NCI-H82 (cell line): ENCODE data around the gene FOXN3.
"Not testable (repeated sequence)": the region's sequence is repeated elsewhere in the genome, so short reads cannot be mapped to it uniquely, and the experiment has no call there.

Experiments used
- DNase-seq: peaks from one replicate; lab custom pipeline; 2025; lab: John Stamatoyannopoulos, UW

Gene FOXN3

DNA sequence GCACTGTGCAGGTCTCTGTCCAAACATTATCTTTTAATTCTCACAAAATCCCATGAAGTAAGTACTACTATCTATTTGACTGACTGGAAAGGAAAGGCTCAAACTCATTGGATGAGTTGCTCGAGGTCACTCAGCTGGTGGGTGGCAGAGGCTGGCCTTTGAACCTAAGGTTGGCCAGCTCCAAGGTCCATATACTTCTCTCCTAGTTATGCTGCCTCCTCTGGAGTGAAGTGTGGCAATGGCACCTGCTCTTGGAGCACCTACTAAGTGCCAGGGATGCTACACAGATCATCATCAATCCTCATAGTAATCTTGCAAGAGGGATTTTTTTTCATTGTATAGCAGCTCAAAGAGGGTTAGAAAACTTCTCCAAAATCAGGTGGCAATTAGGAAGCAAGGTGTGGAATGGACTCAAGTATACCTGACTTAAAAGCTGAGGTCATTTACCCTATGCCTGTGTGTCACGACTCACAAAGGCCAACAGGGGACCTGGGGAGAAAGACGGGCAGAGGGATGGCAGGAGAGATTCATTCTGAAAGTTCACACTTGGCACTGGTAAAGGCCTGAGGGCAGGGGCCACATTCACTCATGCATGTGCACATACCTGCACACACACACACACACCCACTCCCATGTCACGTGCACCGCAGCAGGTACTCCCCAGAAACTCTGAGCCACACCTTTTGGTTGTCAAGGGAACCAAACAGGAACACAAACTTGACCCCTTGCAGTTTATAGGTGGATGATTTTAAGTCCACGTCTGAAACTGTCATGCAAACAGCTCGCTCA lies 146.4 kb downstream of the FOXN3 start:
- DNase-seq: no peak

DNA sequence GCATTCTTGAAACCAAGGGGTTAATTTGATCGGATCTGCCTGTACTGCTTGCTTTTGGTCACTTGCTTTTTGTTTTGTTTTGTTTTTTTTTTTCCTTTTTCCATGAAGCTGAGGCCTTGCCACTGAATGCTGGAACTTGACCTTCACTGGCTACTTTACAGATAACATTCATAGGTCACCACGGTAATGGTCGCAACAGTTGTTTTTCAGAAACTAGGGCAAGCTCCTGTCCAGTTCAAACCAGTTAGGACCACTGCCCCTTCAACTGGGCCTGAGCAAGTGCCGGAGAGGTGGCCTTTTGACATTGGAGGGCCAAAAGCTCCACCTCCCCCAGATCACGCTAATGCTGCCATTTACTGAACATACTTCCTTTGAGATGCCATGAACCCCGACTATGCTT lies 147.6 kb downstream of the FOXN3 start:
- no peak for DNase-seq

DNA sequence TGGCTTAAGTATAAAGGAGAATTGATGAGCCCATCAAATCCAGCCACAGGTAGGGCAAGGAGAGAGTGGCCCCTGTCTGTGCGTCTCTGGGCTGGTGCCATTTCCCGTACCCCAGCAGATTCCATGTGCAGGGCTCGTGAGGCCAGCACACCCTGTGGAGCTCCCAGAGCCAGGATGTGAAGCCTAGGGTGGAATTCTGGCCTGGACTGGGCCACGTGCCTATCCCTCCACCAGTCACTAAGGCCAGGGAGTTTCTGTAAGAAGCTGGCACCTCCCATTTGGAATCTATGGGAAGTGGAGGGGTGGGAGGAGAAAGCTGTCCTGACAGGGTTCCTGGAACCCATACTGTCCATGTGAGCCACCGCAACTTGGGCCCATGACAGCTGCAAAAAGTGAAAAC lies 148.5 kb downstream of the FOXN3 start:
- DNase-seq: no peak

GRCh38 chr14:89267656-89268055 lies 149.4 kb downstream of the FOXN3 start:
- no peak for DNase-seq

DNA sequence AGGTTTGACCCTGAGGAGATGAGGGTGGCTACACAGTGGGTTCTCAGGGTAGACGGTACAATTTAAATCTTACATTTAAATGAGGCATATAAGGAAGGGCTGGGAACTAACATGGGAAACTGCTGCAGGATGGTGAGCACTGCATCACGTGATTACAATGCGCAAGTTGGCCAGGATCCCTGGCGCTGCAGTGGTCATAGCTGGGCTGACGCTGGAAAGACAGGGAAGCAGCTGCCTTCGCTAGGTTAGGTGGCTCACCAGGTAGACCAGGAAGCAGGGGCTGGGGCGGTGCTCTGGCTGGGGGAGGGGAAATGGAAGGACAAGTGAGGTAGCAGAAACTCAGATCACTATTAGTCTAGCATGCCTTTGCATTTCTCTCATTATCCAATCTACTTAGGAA lies 149.9 kb downstream of the FOXN3 start:
- DNase-seq: no peak

- no peak for DNase-seq
Observed at GRCh38 chr14:89266754-89267153, 150.3 kb downstream of the FOXN3 start.

- DNase-seq: no peak
Observed at GRCh38 chr14:89265234-89265633, 151.8 kb downstream of the FOXN3 start.

GRCh38 chr14:89264196-89264800 lies 152.7 kb downstream of the FOXN3 start:
- DNase-seq: no peak

DNA sequence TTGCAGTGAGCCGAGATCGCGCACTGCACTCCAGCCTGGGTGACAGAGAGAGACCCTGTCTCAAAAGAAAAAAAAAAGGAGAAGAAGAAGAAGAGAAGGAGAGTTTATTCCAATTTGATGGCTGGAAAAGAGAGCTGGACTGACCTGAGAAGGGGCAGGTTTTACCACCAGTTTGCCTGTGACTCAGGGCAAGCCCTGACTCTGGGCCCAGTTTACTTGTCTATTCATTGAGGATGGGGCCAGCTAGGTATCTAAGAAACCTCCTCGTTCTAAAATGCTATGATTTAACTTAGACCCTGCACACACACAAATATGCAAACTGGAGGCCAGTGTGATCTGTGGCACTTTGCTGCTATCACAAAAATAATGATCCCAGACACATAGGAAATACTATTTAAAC lies 155.0 kb downstream of the FOXN3 start:
- DNase-seq: no peak

DNA sequence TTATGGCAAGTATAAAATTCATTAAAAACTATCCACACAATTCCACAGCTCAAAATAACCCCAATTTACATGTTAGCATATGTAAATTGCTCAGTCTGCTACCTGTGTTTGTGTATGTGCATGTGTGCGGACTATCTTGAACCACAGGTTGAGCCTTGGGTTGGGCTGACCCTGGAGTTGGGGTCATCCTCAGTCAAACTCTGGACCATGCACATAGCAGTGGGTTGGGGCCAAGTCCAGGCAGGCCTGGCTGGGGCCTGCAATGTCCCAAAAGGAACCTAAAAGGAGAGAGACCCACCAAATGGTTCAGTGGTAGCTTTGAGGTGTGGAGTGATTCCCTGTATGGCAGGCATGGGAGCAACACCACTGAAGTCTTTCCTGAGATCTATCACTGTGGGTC lies 156.1 kb downstream of the FOXN3 start:
- DNase-seq: no peak

- no peak for DNase-seq
Observed at GRCh38 chr14:89259951-89260609, 157.0 kb downstream of the FOXN3 start.

GRCh38 chr14:89258728-89259273 lies 158.2 kb downstream of the FOXN3 start:
- DNase-seq: no peak

- DNase-seq: no peak
Observed at GRCh38 chr14:89256951-89257350, 160.1 kb downstream of the FOXN3 start.

DNA sequence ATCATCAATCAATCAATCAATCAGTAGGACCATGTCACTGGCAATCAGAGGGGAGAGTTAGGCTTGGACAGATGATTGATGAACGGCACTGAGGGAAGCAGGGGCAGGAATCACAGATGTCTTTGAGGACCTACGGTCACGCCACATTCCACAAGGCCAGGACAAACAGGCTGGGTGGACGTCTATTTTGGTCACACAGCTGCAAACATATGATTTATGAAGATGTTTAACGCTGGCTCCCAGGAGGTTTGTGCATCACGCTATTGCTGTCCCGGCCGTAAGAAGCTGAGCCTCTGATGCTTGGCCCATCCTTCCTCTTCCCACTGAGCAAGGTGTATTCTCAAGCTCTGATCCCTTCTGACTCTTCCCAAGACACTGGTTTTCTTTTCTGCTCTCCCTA lies 160.8 kb downstream of the FOXN3 start:
- DNase-seq: no peak

DNA sequence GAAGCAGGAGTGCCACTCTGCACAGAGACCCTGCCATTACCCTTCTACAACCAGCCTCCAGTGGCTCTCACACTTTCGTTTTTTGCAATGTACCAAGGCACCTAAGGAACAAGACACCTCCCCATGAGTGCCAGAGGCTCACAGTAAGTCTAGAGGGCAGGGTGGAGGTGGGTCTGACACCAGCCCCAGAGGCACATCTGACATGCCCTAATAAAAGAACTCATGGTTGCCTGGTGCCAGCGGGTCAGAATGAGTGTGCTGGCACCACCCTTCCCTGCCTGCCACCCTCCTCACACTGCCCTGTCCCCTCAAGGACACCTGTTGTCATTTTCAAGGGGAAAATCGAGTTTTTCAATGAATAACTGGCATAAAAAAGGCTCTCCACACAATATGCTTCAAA lies 161.2 kb downstream of the FOXN3 start:
- no peak for DNase-seq

GRCh38 chr14:89255012-89255411 lies 162.0 kb downstream of the FOXN3 start:
- DNase-seq: no peak

GRCh38 chr14:89254166-89254909 lies 162.7 kb downstream of the FOXN3 start:
- DNase-seq: no peak

- no peak for DNase-seq
Observed at GRCh38 chr14:89252887-89253532, 164.0 kb downstream of the FOXN3 start.

DNA sequence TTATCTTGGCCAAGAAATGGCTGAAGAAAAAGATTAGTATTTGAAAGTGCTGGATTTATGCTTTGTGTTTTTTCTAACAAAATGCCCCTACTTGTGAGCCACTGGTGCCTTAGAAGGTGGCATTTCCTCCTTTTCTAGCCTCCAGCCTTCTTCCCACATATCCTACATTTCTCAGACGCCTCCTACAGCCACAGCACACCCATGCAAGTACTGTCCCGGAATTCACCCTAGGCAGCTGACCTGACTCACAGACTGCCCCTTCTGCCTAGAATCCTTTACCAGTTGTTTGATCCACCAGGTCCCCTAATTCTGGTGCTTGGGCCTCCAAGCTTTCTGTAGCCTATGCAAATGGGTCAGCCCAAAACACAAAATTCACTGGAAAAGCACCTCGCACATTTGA lies 166.0 kb downstream of the FOXN3 start:
- no peak for DNase-seq

GRCh38 chr14:89250655-89250975 lies 166.4 kb downstream of the FOXN3 start:
- not testable (repeated sequence) for DNase-seq

DNA sequence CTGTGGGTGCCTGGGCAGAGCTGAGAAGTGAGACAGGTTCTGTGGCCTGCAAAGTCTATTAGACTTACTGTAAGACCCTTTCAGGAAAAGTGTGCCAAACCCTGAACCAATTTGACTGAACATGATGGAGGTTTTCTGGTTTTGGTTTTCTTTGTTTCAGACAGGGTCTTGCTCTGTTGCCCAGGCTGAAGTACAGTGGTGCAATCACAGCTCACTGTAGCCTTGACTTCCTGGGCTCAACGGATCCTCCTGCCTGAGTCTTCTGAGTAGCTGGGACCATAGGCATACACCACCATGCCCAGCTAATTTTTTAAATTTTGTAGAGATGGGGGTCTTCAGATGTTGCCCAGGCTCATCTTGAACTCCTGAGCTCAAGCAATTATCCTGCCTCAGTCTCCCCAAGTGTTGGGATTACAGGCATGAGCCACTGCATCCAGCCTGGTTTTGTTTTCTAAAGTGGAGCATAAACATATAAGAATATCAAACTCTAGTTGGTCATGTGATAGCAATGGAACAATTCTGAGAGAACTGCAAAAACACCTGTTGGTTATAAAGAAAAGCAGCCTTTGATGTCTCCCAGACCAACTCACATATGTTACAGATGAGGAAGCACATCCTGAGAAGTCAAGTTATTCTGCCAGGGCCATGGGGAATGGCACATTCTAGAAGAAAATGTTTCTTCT lies 166.9 kb downstream of the FOXN3 start:
- DNase-seq: no peak
